Liver (tissue), 9 donors: ENCODE results near the gene SLIT1. TPM values are rescaled to one million over a fixed set of nuclear protein-coding genes. Genes with fewer than 3 reads are reported as not detected.

Experiments used
- DNase-seq: peaks from one replicate; pipeline ENCODE4 v3.0.0-alpha.2; 2017; ENCODE audit warnings: low spot score
- H3K27ac ChIP-seq, 2 donors: one replicate each; pipeline ENCODE4 v1.7.0; 2013; ENCODE audit warnings: inconsistent platforms in 2 of 2, low read length in 2 of 2, control low read depth in 1 of 2, low read depth in 1 of 2, mild to moderate bottlenecking in 1 of 2
- H3K27me3 ChIP-seq, 4 donors: one replicate each; pipeline versions ENCODE4 v1.6.1 to v1.7.0; 2013; ENCODE audit warnings: low read length in 3 of 4, inconsistent platforms in 1 of 4, mild to moderate bottlenecking in 1 of 4, moderate library complexity in 1 of 4; ENCODE audit not compliant: control insufficient read depth in 4 of 4, insufficient read depth in 4 of 4
- H3K36me3 ChIP-seq, 4 donors: one replicate each; pipeline versions ENCODE4 v1.6.1 to v1.7.0; 2013; ENCODE audit warnings: low read length in 3 of 4, mild to moderate bottlenecking in 3 of 4, low read depth in 1 of 4, moderate library complexity in 1 of 4; ENCODE audit not compliant: control insufficient read depth in 4 of 4, insufficient read depth in 3 of 4
- H3K4me1 ChIP-seq, 4 donors: one replicate each; pipeline versions ENCODE4 v1.6.1 to v1.7.0; 2013; ENCODE audit warnings: low read length in 3 of 4, mild to moderate bottlenecking in 3 of 4, moderate library complexity in 1 of 4; ENCODE audit not compliant: control insufficient read depth in 4 of 4, insufficient read depth in 4 of 4
- H3K4me3 ChIP-seq, 3 donors: one replicate each; pipeline versions ENCODE4 v1.6.1 to v1.7.0; 2013; ENCODE audit warnings: low read length in 3 of 3, control low read depth in 1 of 3, low read depth in 1 of 3, mild to moderate bottlenecking in 1 of 3
- H3K9ac ChIP-seq, 2 donors: one replicate each; pipeline ENCODE4 v1.7.0; 2013; ENCODE audit warnings: low read length in 2 of 2, mild to moderate bottlenecking in 2 of 2, moderate library complexity in 2 of 2, control low read depth in 1 of 2, low read depth in 1 of 2
- H3K9me3 ChIP-seq, 4 donors: one replicate each; pipeline versions ENCODE4 v1.6.1 to v1.7.0; 2013; ENCODE audit warnings: low read length in 3 of 4; ENCODE audit not compliant: control insufficient read depth in 4 of 4
- EGR1 ChIP-seq, 2 donors: IDR thresholded peaks; 2 replicates each; pipeline ENCODE4 v1.6.1; 2016 to 2018; ENCODE audit warnings: antibody characterized with exemption in 2 of 2, low read depth in 2 of 2
- FOXA1 ChIP-seq: IDR thresholded peaks from 2 replicates; pipeline ENCODE4 v1.6.1; 2016; ENCODE audit warnings: antibody characterized with exemption
- FOXA2 ChIP-seq: IDR thresholded peaks from 2 replicates; pipeline ENCODE4 v1.6.1; 2016; ENCODE audit warnings: antibody characterized with exemption
- GABPA ChIP-seq, 2 donors: IDR thresholded peaks in 1 of 2; conservative IDR thresholded peaks in 1 of 2; 2 replicates each; pipeline ENCODE4 v1.6.1; 2016; ENCODE audit warnings: antibody characterized with exemption in 2 of 2, mild to moderate bottlenecking in 1 of 2, moderate library complexity in 1 of 2
- HNF4A ChIP-seq, 2 donors: conservative IDR thresholded peaks; 2 replicates each; pipeline ENCODE4 v1.6.1; 2016; ENCODE audit warnings: antibody characterized with exemption in 2 of 2, mild to moderate bottlenecking in 2 of 2
- HNF4G ChIP-seq: IDR thresholded peaks from 2 replicates; pipeline ENCODE4 v1.6.1; 2016; ENCODE audit warnings: antibody characterized with exemption
- JUND ChIP-seq, 2 donors: IDR thresholded peaks; 2 replicates each; pipeline ENCODE4 v1.6.1; 2016; ENCODE audit warnings: antibody characterized with exemption in 2 of 2
- RAD21 ChIP-seq, 2 donors: IDR thresholded peaks; 2 replicates each; pipeline ENCODE4 v1.6.1; 2016; ENCODE audit warnings: antibody characterized with exemption in 2 of 2, mild to moderate bottlenecking in 2 of 2
- RXRA ChIP-seq, 2 donors: IDR thresholded peaks; 2 replicates each; pipeline ENCODE4 v1.6.1; 2017 to 2018; ENCODE audit warnings: antibody characterized with exemption in 2 of 2, mild to moderate bottlenecking in 1 of 2
- SP1 ChIP-seq: IDR thresholded peaks from 2 replicates; pipeline ENCODE4 v1.6.1; 2018; ENCODE audit warnings: antibody characterized with exemption, mild to moderate bottlenecking
- TAF1 ChIP-seq: conservative IDR thresholded peaks from 2 replicates; pipeline ENCODE4 v1.6.1; 2016; ENCODE audit warnings: antibody characterized with exemption, mild to moderate bottlenecking
- YY1 ChIP-seq: IDR thresholded peaks from 2 replicates; pipeline ENCODE4 v1.6.1; 2016; ENCODE audit warnings: antibody characterized with exemption, mild to moderate bottlenecking
- WGBS: extraction: QIAGEN DNeasy Blood & Tissue Kit; methylation state at CpG from one replicate; pipeline ENCODE4 v1.1.7; 2013; 5-methylcytosine and 5-hydroxymethylcytosine counted together
- polyA plus RNA-seq, 2 donors: library from polyadenylated mRNA; stranded (reverse) in 1 of 2; unstranded in 1 of 2; fragments of 200-250 nt in 1 of 2; fragments of >200 nt in 1 of 2; fragmentation: Nextera tagmentation in 1 of 2; extraction: Ambion mirVana in 1 of 2; gene quantifications; one replicate each; pipeline versions ENCODE4 v1.2.1 to v1.2.3, GENCODE V29; 2013 to 2015
- total RNA-seq, 2 donors: library from RNA; depleted of rRNA; stranded (reverse); fragments of >200 nt; gene quantifications; one replicate each; pipeline ENCODE4 v1.2.3, GENCODE V29; 2014
- TF ChIP-seq, protein P1 (sequence below): IDR thresholded peaks from 2 replicates; pipeline ENCODE4 v1.6.1; 2016; ENCODE audit warnings: antibody characterized with exemption
- TF ChIP-seq, protein P2 (sequence below): IDR thresholded peaks from 2 replicates; pipeline ENCODE4 v1.6.1; 2016; ENCODE audit warnings: antibody characterized with exemption
- TF ChIP-seq, protein P3 (sequence below): IDR thresholded peaks from 2 replicates; pipeline ENCODE4 v1.6.1; 2016; ENCODE audit warnings: antibody characterized with exemption, mild to moderate bottlenecking
- TF ChIP-seq, protein P4 (sequence below): IDR thresholded peaks from 2 replicates; pipeline ENCODE4 v1.6.1; 2016; ENCODE audit warnings: antibody characterized with exemption
- TF ChIP-seq, protein P5 (sequence below): fragments of 150-350 bp; IDR thresholded peaks from 2 replicates; pipeline ENCODE4 v1.5.1; 2017; ENCODE audit warnings: improper control_type of control experiment, low read depth, low read length; ENCODE audit not compliant: missing input control
- donor health status: healthy.
- donor health status: healthy.
- donor health status: healthy.
- donor health status: healthy.
- donor health status: healthy.

The SLIT1 gene
- total and polyA plus RNA-seq, 4 donors, result under 0.01 to 0.14 (median 0.06) TPM

DNA sequence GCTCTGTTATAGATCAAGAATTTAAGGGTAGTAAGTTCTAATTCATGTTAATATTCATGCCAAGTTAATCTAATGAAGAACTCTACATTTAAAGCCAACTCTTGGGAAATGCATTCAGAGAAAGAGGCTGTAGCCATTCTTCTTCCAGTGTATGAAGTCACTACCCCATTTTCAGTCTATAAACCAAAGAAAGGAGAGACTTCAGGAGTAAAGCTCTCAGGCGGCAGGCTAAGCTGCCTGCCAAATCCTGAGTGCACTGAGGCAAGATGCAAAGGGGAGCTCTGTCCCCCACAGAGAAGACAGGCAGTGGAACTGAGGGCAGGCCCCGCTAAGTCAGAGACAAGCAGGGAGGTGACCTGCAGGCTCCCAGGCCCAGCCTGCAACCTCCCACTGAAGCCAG, 41.5 kb downstream of the SLIT1 start (continued):
- no peak for TF ChIP-seq HNF4A (conservative IDR thresholded peaks at IDR 0.05)
- TF ChIP-seq, protein P1, sequence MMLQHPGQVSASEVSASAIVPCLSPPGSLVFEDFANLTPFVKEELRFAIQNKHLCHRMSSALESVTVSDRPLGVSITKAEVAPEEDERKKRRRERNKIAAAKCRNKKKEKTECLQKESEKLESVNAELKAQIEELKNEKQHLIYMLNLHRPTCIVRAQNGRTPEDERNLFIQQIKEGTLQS, result no peak

DNA sequence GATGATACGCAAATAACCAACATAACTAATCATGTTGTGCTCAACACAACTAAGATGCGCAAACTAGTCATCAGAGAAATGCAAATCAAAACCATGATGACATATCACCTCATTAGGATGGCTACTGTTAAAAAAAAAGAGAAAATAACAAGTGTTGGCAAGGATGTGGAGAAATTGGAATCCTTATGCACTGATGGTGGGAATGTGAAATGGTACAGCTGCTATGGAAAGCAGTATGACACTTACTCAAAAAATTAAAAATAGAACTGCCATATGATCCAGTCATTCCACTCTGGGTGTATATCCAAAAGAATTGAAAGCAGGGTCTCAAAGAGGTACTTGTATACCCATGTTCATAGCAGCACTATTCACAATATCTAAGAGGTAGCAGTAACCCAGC, 42.9 kb downstream of the SLIT1 start:
- Histone ChIP-seq H3K4me3 (no peak overlapping the region), H3K9me3 (no peaks in the 10 kb centered on the region), H3K36me3 (no peaks in the 10 kb centered on the region), H3K27me3 (no peaks in the 10 kb centered on the region), H3K9ac (no peak overlapping the region), H3K27ac (no peak overlapping the region), H3K4me1 (no peaks in the 10 kb centered on the region)
- WGBS, result 94% methylated on average over 2 of the region's 2 CpGs
- no peak for TF ChIP-seq RXRA (IDR thresholded peaks at IDR 0.05)
- TF ChIP-seq GABPA (IDR thresholded peaks at IDR 0.05 in 1 of 2, conservative IDR thresholded peaks at IDR 0.05 in 1 of 2), result no peak
- TF ChIP-seq JUND (IDR thresholded peaks at IDR 0.05), result no peak
- TF ChIP-seq, protein P2, sequence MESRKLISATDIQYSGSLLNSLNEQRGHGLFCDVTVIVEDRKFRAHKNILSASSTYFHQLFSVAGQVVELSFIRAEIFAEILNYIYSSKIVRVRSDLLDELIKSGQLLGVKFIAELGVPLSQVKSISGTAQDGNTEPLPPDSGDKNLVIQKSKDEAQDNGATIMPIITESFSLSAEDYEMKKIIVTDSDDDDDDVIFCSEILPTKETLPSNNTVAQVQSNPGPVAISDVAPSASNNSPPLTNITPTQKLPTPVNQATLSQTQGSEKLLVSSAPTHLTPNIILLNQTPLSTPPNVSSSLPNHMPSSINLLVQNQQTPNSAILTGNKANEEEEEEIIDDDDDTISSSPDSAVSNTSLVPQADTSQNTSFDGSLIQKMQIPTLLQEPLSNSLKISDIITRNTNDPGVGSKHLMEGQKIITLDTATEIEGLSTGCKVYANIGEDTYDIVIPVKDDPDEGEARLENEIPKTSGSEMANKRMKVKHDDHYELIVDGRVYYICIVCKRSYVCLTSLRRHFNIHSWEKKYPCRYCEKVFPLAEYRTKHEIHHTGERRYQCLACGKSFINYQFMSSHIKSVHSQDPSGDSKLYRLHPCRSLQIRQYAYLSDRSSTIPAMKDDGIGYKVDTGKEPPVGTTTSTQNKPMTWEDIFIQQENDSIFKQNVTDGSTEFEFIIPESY, result no peak
- TF ChIP-seq TAF1, result no peak
- TF ChIP-seq RAD21 (IDR thresholded peaks at IDR 0.05), result no peak
- TF ChIP-seq FOXA2, result no peak
- no peak for TF ChIP-seq EGR1 (IDR thresholded peaks at IDR 0.05; ENCODE audit: low read depth in 2 of 2)
- TF ChIP-seq HNF4A (conservative IDR thresholded peaks at IDR 0.05), result no peak
- TF ChIP-seq SP1, result no peak
- TF ChIP-seq, protein P3, sequence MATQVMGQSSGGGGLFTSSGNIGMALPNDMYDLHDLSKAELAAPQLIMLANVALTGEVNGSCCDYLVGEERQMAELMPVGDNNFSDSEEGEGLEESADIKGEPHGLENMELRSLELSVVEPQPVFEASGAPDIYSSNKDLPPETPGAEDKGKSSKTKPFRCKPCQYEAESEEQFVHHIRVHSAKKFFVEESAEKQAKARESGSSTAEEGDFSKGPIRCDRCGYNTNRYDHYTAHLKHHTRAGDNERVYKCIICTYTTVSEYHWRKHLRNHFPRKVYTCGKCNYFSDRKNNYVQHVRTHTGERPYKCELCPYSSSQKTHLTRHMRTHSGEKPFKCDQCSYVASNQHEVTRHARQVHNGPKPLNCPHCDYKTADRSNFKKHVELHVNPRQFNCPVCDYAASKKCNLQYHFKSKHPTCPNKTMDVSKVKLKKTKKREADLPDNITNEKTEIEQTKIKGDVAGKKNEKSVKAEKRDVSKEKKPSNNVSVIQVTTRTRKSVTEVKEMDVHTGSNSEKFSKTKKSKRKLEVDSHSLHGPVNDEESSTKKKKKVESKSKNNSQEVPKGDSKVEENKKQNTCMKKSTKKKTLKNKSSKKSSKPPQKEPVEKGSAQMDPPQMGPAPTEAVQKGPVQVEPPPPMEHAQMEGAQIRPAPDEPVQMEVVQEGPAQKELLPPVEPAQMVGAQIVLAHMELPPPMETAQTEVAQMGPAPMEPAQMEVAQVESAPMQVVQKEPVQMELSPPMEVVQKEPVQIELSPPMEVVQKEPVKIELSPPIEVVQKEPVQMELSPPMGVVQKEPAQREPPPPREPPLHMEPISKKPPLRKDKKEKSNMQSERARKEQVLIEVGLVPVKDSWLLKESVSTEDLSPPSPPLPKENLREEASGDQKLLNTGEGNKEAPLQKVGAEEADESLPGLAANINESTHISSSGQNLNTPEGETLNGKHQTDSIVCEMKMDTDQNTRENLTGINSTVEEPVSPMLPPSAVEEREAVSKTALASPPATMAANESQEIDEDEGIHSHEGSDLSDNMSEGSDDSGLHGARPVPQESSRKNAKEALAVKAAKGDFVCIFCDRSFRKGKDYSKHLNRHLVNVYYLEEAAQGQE, result no peak
- TF ChIP-seq FOXA1, result no peak
- TF ChIP-seq, protein P1, result no peak
- TF ChIP-seq, protein P4, sequence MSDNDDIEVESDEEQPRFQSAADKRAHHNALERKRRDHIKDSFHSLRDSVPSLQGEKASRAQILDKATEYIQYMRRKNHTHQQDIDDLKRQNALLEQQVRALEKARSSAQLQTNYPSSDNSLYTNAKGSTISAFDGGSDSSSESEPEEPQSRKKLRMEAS, result no peak
- TF ChIP-seq, protein P5, sequence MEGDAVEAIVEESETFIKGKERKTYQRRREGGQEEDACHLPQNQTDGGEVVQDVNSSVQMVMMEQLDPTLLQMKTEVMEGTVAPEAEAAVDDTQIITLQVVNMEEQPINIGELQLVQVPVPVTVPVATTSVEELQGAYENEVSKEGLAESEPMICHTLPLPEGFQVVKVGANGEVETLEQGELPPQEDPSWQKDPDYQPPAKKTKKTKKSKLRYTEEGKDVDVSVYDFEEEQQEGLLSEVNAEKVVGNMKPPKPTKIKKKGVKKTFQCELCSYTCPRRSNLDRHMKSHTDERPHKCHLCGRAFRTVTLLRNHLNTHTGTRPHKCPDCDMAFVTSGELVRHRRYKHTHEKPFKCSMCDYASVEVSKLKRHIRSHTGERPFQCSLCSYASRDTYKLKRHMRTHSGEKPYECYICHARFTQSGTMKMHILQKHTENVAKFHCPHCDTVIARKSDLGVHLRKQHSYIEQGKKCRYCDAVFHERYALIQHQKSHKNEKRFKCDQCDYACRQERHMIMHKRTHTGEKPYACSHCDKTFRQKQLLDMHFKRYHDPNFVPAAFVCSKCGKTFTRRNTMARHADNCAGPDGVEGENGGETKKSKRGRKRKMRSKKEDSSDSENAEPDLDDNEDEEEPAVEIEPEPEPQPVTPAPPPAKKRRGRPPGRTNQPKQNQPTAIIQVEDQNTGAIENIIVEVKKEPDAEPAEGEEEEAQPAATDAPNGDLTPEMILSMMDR, result no peak
- TF ChIP-seq HNF4G, result no peak
- TF ChIP-seq YY1, result no peak
- DNase-seq, result no peak
